Psoas muscle (tissue), 8 donors: Measurements from ENCODE around the gene ZNF316. TPM values are rescaled to one million over a fixed set of nuclear protein-coding genes. Genes with fewer than 3 reads are reported as not detected.
A peak's percentile ranks its signal among the peaks of the same experiment; 100 is the strongest.

Experiments used
- ATAC-seq, 4 donors: fragments of 200-7000 bp; cut with Tn5 transposase; one replicate each; pipeline ENCODE4 v1.9.1; 2020; ENCODE audit warnings: moderate library complexity in 3 of 4, mild to moderate bottlenecking in 2 of 4
- DNase-seq, 2 donors: peaks; one replicate each; pipeline ENCODE4 v3.0.0-alpha.2; 2020
- H3K27ac ChIP-seq: fragments of 200-600 bp; one replicate; pipeline ENCODE4 v1.8.0; 2022
- H3K27me3 ChIP-seq, 3 donors: fragments of 200-600 bp in 1 of 3; one replicate each; pipeline versions ENCODE4 v1.6.1 to v1.8.0; 2013 to 2022; ENCODE audit warnings: low read length in 2 of 3, mild to moderate bottlenecking in 2 of 3, moderate library complexity in 1 of 3; ENCODE audit not compliant: insufficient read depth in 3 of 3
- H3K36me3 ChIP-seq, 2 donors: fragments of 200-600 bp in 1 of 2; one replicate each; pipeline versions ENCODE4 v1.6.1 to v1.8.0; 2013 to 2022; ENCODE audit warnings: low read depth in 1 of 2, mild to moderate bottlenecking in 1 of 2, moderate library complexity in 1 of 2; ENCODE audit not compliant: insufficient read depth in 1 of 2
- H3K4me1 ChIP-seq: fragments of 200-600 bp; one replicate; pipeline ENCODE4 v1.8.0; 2022
- H3K4me3 ChIP-seq: fragments of 200-600 bp; one replicate; pipeline ENCODE4 v1.8.0; 2022; ENCODE audit warnings: mild to moderate bottlenecking
- H3K9me3 ChIP-seq: fragments of 200-600 bp; one replicate; pipeline ENCODE4 v1.8.0; 2022
- WGBS, 3 donors: extraction: QIAGEN DNeasy Blood & Tissue Kit; methylation state at CpG; one replicate each; pipeline versions ENCODE4 v1.1.6 to v1.1.7; 2013; 5-methylcytosine and 5-hydroxymethylcytosine counted together
- intact Hi-C, 2 donors: fragments of 100-400 bp; cut with DNase I; formaldehyde crosslinking; loops; one replicate each; pipeline versions ENCODE4 v1.11.0 to v1.14.2; 2022
- long read RNA-seq, 2 donors: library from polyadenylated mRNA; unstranded; transcript quantifications; one replicate each; pipeline ENCODE4 v2.0.0, GENCODE V29; 2021
- polyA plus RNA-seq, 3 donors: library from polyadenylated mRNA; stranded (reverse); fragments of 200-250 nt; gene quantifications; one replicate each; pipeline ENCODE4 v1.2.3, GENCODE V29; 2013
- total RNA-seq, 4 donors: library from RNA; stranded (reverse); fragmentation: NEBNext Ultra II Directional in 2 of 4; extraction: Animal tissue kit (Norgen Biotek cat#: 25700) in 2 of 4; gene quantifications; one replicate each; pipeline versions ENCODE4 v1.2.1 to v1.2.4, GENCODE V29; 2021 to 2023
- TF ChIP-seq, protein P1 (sequence below): fragments of 200-600 bp; IDR thresholded peaks from one replicate; pipeline ENCODE4 v1.8.0; 2022; ENCODE audit warnings: antibody characterized with exemption
- donor health status: healthy with polysubstance abuse.
- donor health status: DM: no; HTN: no; CAD: no; lungs with moderate emphysema.
- donor health status: Bipolar disorder and iron deficiency.
- donor health status: healthy.
- donor health status: DM: yes; HTN: yes; CAD: no.
- donor health status: DM: no; HTN: no; CAD: no.
- donor health status: DM: no; HTN: no; CAD: no.
- donor health status: DM: yes; HTN: yes; CAD: no.

Gene ZNF316
- total RNA-seq: 10 to 100 TPM; 13.9 to 21.7 (median 19.2) TPM
- 10 to 100 TPM in 2 of 3 donors, 1 to 10 TPM in 1; 9.4 to 17.8 (median 12.7) TPM for polyA plus RNA-seq
- long read RNA-seq, donor 1, full-length matches to known transcripts: 4 of 33 reads
- long read RNA-seq, donor 1, partial matches to known transcripts: 24 of 33 reads
- long read RNA-seq, donor 1, other reads (novel, unspliced or antisense): 5 of 33 reads
- long read RNA-seq, donor 2, full-length matches to known transcripts: 5 of 42 reads
- long read RNA-seq, donor 2, partial matches to known transcripts: 32 of 42 reads
- long read RNA-seq, donor 2, other reads (novel, unspliced or antisense): 5 of 42 reads

DNA sequence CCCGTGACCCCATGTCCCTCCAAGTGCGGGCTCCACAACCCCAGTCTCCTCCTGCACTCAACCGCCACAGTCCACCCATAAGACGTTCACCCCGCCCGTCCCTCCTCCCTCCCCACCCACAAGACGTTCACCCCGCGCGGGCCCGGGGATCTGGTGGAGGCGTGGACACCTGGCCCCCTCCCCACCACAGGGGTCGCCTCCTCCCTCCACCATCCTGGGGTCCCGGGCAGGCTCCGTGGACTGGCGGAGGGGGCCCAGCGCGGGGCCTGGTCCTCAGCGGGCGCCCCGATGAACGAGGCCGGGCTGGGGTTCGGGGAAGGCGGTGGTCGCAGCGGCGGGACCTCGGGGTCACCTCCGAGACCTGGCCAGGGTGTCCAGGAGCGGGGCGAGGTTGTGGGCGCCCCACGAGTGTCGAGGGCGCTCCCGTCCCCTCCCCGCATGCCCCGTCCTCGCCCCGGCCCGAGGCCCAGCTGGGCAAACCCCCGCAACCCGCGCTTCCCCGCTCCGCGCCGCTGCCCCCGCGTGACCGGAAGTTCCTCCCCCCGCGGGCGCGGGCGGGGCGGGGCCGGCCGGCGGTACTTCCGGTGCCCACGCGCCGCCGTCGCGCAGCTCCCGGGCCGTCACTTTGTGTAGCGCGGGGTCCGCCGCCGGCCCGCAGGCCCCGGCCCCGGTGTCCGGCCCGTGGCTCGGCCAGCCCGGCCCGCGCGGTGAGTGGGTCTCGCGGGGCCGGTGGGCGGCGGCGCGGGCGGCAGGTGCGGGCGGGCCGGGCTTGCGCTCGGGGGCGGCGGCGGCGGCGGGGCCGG lies at the start of gene ZNF316:
TSS of gene ZNF316 (plus strand) at position 578 of the 803 bp plus-strand sequence. CDS start 5,092 bp downstream, outside the sequence.
- intact Hi-C loops: no loop called here
- Histone ChIP-seq H3K4me1 (peaks cover 12% of the 10 kb centered on the region), H3K4me3 (peak within 1 kb of the TSS; percentile 96), H3K27ac (peak within 1 kb of the TSS; percentile 87), H3K36me3 (peaks cover 0 to 22% of the 10 kb centered on the region in 2 donors), H3K9me3 (no peaks in the 10 kb centered on the region), H3K27me3 (no peaks in the 10 kb centered on the region)
- peak; percentile 84 to 95 (median 92) for ATAC-seq
- 1% methylated on average over 45 to 104 of the region's 104 CpGs for WGBS, 3 donors
- DNase-seq: peak; percentile 69 to 84
- TF ChIP-seq, protein P1, sequence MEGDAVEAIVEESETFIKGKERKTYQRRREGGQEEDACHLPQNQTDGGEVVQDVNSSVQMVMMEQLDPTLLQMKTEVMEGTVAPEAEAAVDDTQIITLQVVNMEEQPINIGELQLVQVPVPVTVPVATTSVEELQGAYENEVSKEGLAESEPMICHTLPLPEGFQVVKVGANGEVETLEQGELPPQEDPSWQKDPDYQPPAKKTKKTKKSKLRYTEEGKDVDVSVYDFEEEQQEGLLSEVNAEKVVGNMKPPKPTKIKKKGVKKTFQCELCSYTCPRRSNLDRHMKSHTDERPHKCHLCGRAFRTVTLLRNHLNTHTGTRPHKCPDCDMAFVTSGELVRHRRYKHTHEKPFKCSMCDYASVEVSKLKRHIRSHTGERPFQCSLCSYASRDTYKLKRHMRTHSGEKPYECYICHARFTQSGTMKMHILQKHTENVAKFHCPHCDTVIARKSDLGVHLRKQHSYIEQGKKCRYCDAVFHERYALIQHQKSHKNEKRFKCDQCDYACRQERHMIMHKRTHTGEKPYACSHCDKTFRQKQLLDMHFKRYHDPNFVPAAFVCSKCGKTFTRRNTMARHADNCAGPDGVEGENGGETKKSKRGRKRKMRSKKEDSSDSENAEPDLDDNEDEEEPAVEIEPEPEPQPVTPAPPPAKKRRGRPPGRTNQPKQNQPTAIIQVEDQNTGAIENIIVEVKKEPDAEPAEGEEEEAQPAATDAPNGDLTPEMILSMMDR: no peak

DNA sequence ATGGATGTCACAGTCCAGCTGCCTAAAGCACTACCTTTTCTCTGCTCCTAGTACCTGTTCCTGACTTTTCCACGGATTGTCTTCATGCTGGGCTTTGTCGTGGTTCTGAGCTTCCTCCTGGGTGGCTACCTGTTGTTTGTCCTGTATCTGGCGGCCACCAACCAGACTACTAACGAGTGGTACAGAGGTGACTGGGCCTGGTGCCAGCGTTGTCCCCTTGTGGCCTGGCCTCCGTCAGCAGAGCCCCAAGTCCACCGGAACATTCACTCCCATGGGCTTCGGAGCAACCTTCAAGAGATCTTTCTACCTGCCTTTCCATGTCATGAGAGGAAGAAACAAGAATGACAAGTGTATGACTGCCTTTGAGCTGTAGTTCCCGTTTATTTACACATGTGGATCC lies 48.6 kb upstream of the ZNF316 start:
- TF ChIP-seq, protein P1: no peak

DNA sequence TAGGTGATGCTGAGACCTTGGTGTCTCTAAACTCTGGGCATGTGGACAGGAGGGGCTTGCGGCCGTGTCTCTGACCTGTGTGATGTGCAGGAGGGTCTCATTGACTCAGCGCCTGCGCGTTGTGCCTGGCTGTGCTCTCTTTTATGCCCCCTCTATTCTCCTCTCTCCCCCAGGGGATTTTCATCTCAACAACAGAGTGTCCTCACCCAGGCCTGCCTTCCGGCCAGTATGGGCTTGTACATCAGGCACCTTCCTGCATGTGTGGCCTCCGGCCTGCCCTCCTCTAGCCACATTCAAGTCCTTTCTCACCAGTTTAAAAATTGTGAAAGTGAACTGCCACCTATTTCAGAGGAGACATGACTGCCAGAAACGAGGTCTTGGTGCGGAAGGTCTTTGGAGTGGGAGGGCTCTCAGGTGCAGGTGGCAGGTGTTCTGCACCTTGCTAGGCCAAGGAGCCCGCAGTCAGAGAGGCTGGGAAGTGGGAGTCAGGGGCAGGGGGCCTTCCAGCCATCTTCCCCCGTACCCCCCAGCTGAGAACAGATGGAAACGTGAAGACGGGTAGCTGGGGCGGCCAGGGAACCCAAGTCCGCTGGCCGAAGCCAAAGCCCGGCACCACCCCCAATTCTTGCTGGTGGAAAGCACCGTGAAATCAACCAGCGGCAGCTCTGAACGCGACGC lies 47.8 kb upstream of the ZNF316 start:
- peaks cover 14% of the 10 kb centered on the region for H3K4me1 ChIP-seq
- intact Hi-C loops: loop anchor here in 1 of 2 donors (2.0 kb wide), 1 partner anchor 50 kb away; no protein-coding TSS in a partner anchor
- peak overlapping the region; percentile 97 for H3K4me3 ChIP-seq
- TF ChIP-seq, protein P1: no peak
- H3K36me3 ChIP-seq: peaks cover 6 to 82% of the 10 kb centered on the region in 2 donors
- H3K27me3 ChIP-seq: no peaks in the 10 kb centered on the region
- DNase-seq: no peak
- no peak for ATAC-seq
- H3K27ac ChIP-seq: peak overlapping the region; percentile 89
- WGBS, 3 donors: 41 to 65% (median 46%) methylated on average over 13 to 22 of the region's 22 CpGs
- no peaks in the 10 kb centered on the region for H3K9me3 ChIP-seq

More for the DNA sequence above, 48.6 kb upstream of the ZNF316 start:
- Histone ChIP-seq H3K4me1 (peaks cover 14% of the 10 kb centered on the region), H3K36me3 (peaks cover 7 to 82% of the 10 kb centered on the region in 2 donors), H3K27ac (no peak overlapping the region), H3K4me3 (no peak overlapping the region), H3K27me3 (no peaks in the 10 kb centered on the region), H3K9me3 (no peaks in the 10 kb centered on the region)
- WGBS, 3 donors: 70 to 85% (median 70%) methylated on average over 9 of the region's 9 CpGs
- DNase-seq: no peak
- intact Hi-C loops: loop anchor here in 1 of 2 donors (2.0 kb wide), 1 partner anchor 50 kb away; no protein-coding TSS in a partner anchor
- no peak for ATAC-seq

DNA sequence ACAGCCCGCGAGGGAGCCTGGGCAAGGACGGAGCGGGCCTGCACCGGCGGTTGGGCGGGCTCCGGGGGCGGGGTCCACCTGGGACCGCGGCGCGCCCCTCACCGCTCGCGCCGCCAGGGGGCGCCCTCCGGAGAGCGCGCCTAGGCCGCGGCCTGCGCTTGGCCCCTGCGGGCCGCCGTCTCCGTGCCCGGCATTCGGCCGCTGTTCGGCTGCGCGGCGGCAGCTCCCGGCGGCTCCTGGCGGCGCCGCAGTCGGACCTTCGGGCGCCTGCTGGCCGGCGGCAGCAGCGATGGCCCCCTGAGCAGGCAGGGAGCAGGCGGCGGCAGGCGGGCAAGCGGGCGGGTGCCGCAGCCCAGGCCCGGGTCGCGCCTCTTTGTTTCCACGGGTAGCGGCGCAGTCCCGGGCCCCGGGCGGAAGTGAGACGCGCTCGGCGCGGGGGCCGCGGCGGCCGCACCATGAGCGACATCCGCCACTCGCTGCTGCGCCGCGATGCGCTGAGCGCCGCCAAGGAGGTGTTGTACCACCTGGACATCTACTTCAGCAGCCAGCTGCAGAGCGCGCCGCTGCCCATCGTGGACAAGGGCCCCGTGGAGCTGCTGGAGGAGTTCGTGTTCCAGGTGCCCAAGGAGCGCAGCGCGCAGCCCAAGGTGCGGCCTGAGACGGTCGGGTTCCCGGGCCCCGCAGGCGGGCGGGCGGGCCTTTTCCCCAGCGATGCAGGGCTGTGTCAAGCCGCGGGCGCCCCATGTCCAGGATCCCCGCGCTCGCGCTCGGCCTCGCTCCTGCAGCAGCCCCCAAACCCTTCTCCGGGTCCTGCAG lies 47.1 kb upstream of the ZNF316 start, which contains the start of gene INTS15:
TSS of gene INTS15 (plus strand) at position 193 of the 816 bp plus-strand sequence. CDS start at position 456, 263 bp downstream.
- H3K4me3 ChIP-seq: peak within 1 kb of the TSS; percentile 97
- peak; percentile 89 to 98 (median 96) for ATAC-seq
- H3K27me3 ChIP-seq: no peaks in the 10 kb centered on the region
- WGBS, 3 donors: 0 to 1% (median 0%) methylated on average over 68 to 107 of the region's 107 CpGs
- intact Hi-C loops: loop anchor here in 1 of 2 donors (2.0 kb wide), 1 partner anchor 49 kb away; no protein-coding TSS in a partner anchor
- peak; percentile 83 to 89 for DNase-seq
- peak within 1 kb of the TSS; percentile 89 for H3K27ac ChIP-seq
- TF ChIP-seq, protein P1: peak; percentile 95
- peaks cover 6 to 82% of the 10 kb centered on the region in 2 donors for H3K36me3 ChIP-seq
- H3K4me1 ChIP-seq: peaks cover 14% of the 10 kb centered on the region
- no peaks in the 10 kb centered on the region for H3K9me3 ChIP-seq
